HG03108 (cell line): ENCODE results near the gene PTPRE.

Experiments used
- ATAC-seq: cut with Tn5 transposase; IDR thresholded peaks from one replicate; pipeline ENCODE4 v1.9.1; 2021; ENCODE audit warnings: moderate library complexity; ENCODE audit not compliant: unreplicated experiment

PTPRE gene

GRCh38 chr10:127997271-127997670 lies 90.4 kb downstream of the PTPRE start:
- no peak for ATAC-seq

GRCh38 chr10:127997937-127998336 lies 91.0 kb downstream of the PTPRE start:
- no peak for ATAC-seq

GRCh38 chr10:127998501-127999144 lies 91.7 kb downstream of the PTPRE start:
- no peak for ATAC-seq

- ATAC-seq: no peak
Observed at GRCh38 chr10:127999297-128000129, 92.6 kb downstream of the PTPRE start.

GRCh38 chr10:128000471-128001362 lies 93.8 kb downstream of the PTPRE start:
- no peak for ATAC-seq

GRCh38 chr10:128001363-128001745 lies 94.5 kb downstream of the PTPRE start:
- ATAC-seq: no peak

GRCh38 chr10:128001849-128002248 lies 94.9 kb downstream of the PTPRE start:
- no peak for ATAC-seq

- ATAC-seq: no peak
Observed at GRCh38 chr10:128003521-128003920, 96.6 kb downstream of the PTPRE start.

- ATAC-seq: no peak
Observed at GRCh38 chr10:128005858-128006257, 99.0 kb downstream of the PTPRE start.

GRCh38 chr10:128007056-128007455 lies 100.2 kb downstream of the PTPRE start:
- ATAC-seq: no peak

GRCh38 chr10:128007971-128008370 lies 101.1 kb downstream of the PTPRE start:
- ATAC-seq: no peak

- ATAC-seq: no peak
Observed at GRCh38 chr10:128008521-128009250, 101.8 kb downstream of the PTPRE start.

GRCh38 chr10:128009372-128010126 lies 102.6 kb downstream of the PTPRE start:
- ATAC-seq: no peak

- ATAC-seq: peak; percentile 77
Observed at GRCh38 chr10:128011059-128011979, 104.4 kb downstream of the PTPRE start.

GRCh38 chr10:128013626-128014025 lies 106.7 kb downstream of the PTPRE start:
- ATAC-seq: no peak

- no peak for ATAC-seq
Observed at GRCh38 chr10:128014236-128014635, 107.3 kb downstream of the PTPRE start.

GRCh38 chr10:128016423-128017060 lies 109.6 kb downstream of the PTPRE start:
- ATAC-seq: no peak

- no peak for ATAC-seq
Observed at GRCh38 chr10:128017822-128018221, 110.9 kb downstream of the PTPRE start.
